GM08714 (cell line): ENCODE results near the gene CYP2E1.
"Not testable (repeated sequence)": the region's sequence is repeated elsewhere in the genome, so short reads cannot be mapped to it uniquely, and the experiment has no call there.

Experiments used
- H3K4me3 ChIP-seq: fragments of 200-500 bp; sonication (Bioruptor generic); 2 replicates; pipeline ENCODE4 v1.5.1; 2014; ENCODE audit warnings: mild to moderate bottlenecking, low read length, inconsistent platforms
- ZNF274 ChIP-seq: IDR thresholded peaks from 2 replicates; pipeline ENCODE4 v1.6.1; 2012; ENCODE audit warnings: mild to moderate bottlenecking, low read depth, low read length

CYP2E1 gene

GRCh38 chr10:133520193-133520738 lies 6.9 kb upstream of the CYP2E1 start:
- TF ChIP-seq ZNF274, result no peak
- peak overlapping the region; percentile 60; the same call in 1 of the 2 replicates for H3K4me3 ChIP-seq

- TF ChIP-seq ZNF274, result no peak
- H3K4me3 ChIP-seq, result no peak overlapping the region
Observed at GRCh38 chr10:133523631-133524203, 3.4 kb upstream of the CYP2E1 start.

- TF ChIP-seq ZNF274, result no peak
- H3K4me3 ChIP-seq, result no peak overlapping the region
Observed at GRCh38 chr10:133525444-133525843, 1.7 kb upstream of the CYP2E1 start.

DNA sequence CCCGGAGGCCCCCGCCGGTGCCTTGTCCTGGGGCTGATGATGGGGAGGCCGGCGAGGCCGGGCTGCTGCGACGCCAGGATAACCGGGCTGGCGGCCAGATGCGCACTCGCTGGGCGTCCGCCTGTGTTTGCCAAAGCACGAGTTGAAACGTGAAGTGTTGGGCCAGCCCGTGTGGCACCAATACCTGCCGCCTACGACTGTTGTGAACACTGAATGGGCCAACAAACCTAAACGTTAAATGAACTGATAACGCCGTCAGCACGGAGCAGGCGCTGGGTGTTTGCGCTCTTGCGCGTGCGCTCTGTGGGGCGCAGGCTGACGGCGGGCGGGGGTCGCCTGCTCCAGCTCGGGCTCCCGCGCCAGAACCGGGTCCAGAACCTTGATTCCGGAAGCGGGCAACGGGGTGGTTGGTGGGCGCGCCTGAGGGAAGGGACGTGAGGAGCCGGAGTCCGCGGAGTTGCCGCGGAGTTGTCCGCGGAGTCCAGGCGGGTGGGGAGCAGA lies 658 bp downstream of the CYP2E1 start:
- TF ChIP-seq ZNF274, result no peak

GRCh38 chr10:133528296-133528844 lies 1.2 kb downstream of the CYP2E1 start:
- no peak overlapping the region for H3K4me3 ChIP-seq
- TF ChIP-seq ZNF274, result no peak

More for the DNA sequence above, 658 bp downstream of the CYP2E1 start:
- no peak overlapping the region for H3K4me3 ChIP-seq

- no peak overlapping the region for H3K4me3 ChIP-seq
Observed at GRCh38 chr10:133528845-133529575, 1.8 kb downstream of the CYP2E1 start.

GRCh38 chr10:133529576-133529946 lies 2.4 kb downstream of the CYP2E1 start:
- no peak overlapping the region for H3K4me3 ChIP-seq
- TF ChIP-seq ZNF274, result no peak

More at GRCh38 chr10:133528845-133529575, 1.8 kb downstream of the CYP2E1 start:
- TF ChIP-seq ZNF274, result no peak

GRCh38 chr10:133530506-133530905 lies 3.3 kb downstream of the CYP2E1 start:
- no peak overlapping the region for H3K4me3 ChIP-seq
- no peak for TF ChIP-seq ZNF274

- TF ChIP-seq ZNF274, result no peak
- no peak overlapping the region for H3K4me3 ChIP-seq
Observed at GRCh38 chr10:133532871-133533270, 5.7 kb downstream of the CYP2E1 start.

DNA sequence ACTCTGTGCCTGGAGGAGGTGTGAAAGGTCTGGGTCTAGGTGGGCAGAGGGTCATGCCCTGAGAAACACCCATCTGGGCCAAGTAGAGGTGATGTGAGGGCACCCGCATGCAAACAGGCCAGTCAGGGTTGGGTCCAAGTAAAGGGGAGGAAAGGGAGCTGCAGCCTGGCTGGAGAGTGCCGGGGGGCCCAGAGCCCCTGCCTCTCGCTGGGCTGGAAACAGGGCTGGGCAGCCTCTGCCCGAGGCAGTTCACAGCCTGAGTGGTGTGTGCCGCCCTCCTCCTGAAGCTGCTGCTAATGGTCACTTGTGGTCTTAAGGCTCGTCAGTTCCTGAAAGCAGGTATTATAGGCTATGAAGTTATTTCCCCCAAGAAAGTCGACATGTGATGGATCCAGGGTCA lies 7.3 kb downstream of the CYP2E1 start:
- no peak for TF ChIP-seq ZNF274
- H3K4me3 ChIP-seq, result no peak overlapping the region

- H3K4me3 ChIP-seq, result no peak overlapping the region
- TF ChIP-seq ZNF274, result no peak
Observed at GRCh38 chr10:133536198-133536597, 9.0 kb downstream of the CYP2E1 start.

DNA sequence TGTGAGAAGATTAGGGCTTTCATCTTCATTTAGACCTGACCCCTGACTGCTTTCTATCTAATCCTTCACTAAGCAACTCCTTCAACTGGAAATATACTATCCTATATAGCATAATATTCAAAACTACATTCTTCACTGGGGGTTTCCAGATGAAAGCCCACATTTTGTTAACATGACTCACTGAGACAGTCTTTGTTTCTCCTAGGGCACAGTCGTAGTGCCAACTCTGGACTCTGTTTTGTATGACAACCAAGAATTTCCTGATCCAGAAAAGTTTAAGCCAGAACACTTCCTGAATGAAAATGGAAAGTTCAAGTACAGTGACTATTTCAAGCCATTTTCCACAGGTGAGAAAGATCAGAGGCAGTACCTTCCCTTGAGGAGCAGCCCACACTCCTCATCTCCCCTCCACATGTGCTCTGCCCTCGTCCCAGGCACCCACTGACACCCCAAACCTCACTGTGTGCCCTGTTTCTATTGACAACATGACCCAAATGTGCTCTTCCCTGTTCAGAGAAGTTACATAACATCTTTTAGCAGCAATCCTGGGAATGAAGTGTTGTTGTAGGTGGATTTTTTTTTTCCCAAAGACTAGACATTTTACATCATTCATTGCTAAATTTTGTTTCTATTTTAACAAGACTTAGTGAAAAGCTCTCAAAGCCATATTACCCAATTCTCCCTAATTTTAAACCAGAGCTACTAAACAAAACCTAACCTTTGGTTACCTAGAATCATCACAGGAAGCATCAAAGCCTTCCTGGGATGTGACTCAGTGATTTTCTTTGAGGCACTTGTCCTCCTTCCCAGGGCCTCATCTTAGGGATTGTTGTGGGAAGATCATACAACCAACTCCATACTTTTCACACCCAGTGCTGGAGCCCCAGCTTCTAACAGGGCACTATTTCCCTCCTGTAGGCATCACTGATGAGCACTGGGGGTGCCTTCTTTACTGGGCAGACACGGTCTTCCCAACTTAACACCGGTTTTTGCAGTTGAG lies 10.7 kb downstream of the CYP2E1 start:
- no peak overlapping the region for H3K4me3 ChIP-seq
- TF ChIP-seq ZNF274, result no peak

DNA sequence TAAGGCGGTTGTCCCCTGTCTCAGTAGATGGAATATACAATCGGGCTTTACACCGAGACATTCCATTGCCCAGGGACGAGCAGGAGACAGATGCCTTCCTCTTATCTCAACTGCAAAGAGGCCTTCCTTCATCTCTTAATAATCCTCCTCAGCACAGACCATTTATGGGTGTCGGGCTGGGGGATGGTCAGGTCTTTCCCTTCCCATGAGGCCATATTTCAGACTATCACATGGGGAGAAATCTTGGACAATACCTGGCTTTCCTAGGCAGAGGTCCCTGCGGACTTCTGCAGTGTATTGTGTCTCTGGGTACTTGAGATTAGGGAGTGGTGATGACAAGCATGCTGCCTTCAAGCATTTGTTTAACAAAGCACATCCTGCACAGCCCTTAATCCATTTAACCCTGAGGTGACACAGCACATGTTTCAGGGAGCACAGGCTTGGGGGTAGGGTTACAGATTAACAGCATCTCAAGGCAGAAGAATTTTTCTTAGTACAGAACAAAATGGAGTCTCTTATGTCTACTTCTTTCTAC lies 14.3 kb downstream of the CYP2E1 start:
- H3K4me3 ChIP-seq, result not testable (repeated sequence)
